ENCODE data around the gene TM4SF4. TPM values are rescaled to one million over a fixed set of nuclear protein-coding genes. Genes with fewer than 3 reads are reported as not detected.

The TM4SF4 gene
- total RNA-seq, 1 donor from 2014 or later, result not detected

- Mint-ChIP-seq H3K27ac (no peak overlapping the region), H3K36me3 (no peaks in the 10 kb centered on the region), H3K4me3 (no peak overlapping the region), H3K27me3 (ENCODE audit: insufficient read depth, low read depth) (peaks cover 6% of the 10 kb centered on the region), H3K9me3 (no peaks in the 10 kb centered on the region), H3K4me1 (peaks cover 7% of the 10 kb centered on the region)
- Histone ChIP-seq H3K27ac (no peak overlapping the region), H3K9me3 (ENCODE audit: low read depth) (no peaks in the 10 kb centered on the region), H3K79me2 (ENCODE audit: low read depth) (no peaks in the 10 kb centered on the region), H3K4me2 (no peak overlapping the region), H3K4me3 (no peak overlapping the region), H3K9ac (no peak overlapping the region), H4K20me1 (ENCODE audit: low read depth) (no peaks in the 10 kb centered on the region), H3F3A (ENCODE audit: low read depth) (no peaks in the 10 kb centered on the region), H3K4me1 (no peaks in the 10 kb centered on the region), H2AFZ (replicated peaks) (peak overlapping the region; percentile 13), H3K36me3 (no peaks in the 10 kb centered on the region), H3K27me3 (no peaks in the 10 kb centered on the region)
- TF ChIP-seq EZH2 (IDR thresholded peaks at IDR 0.05) (no peak), EZH2phosphoT487 (IDR thresholded peaks at IDR 0.05) (no peak), CTCF (IDR thresholded peaks at IDR 0.05) (no peak)
- DNase-seq (ENCODE audit: low spot score), result no peak
Measured at GRCh38 chr3:149495581-149496125, 21.2 kb downstream of the TM4SF4 start.

GRCh38 chr3:149496891-149497290 is 22.4 kb downstream of the TM4SF4 start:
- no peak overlapping the region for H3K4me2 ChIP-seq
- H3K4me3 ChIP-seq, result no peak overlapping the region
- no peaks in the 10 kb centered on the region for H4K20me1 ChIP-seq (ENCODE audit: low read depth)
- Mint-ChIP-seq H3K27me3 (ENCODE audit: insufficient read depth, low read depth) (peaks cover 2% of the 10 kb centered on the region), H3K36me3 (no peaks in the 10 kb centered on the region), H3K4me1 (peaks cover 11% of the 10 kb centered on the region), H3K9me3 (no peaks in the 10 kb centered on the region), H3K4me3 (no peak overlapping the region), H3K27ac (no peak overlapping the region)
- H3F3A ChIP-seq (ENCODE audit: low read depth), result no peaks in the 10 kb centered on the region
- H3K9me3 ChIP-seq (ENCODE audit: low read depth), result no peaks in the 10 kb centered on the region
- H3K27ac ChIP-seq, result no peak overlapping the region
- DNase-seq (ENCODE audit: low spot score), result no peak
- no peak overlapping the region for H2AFZ ChIP-seq (replicated peaks)
- peaks cover 5% of the 10 kb centered on the region for H3K4me1 ChIP-seq
- H3K9ac ChIP-seq, result no peak overlapping the region
- no peaks in the 10 kb centered on the region for H3K36me3 ChIP-seq
- H3K79me2 ChIP-seq (ENCODE audit: low read depth), result no peaks in the 10 kb centered on the region
- TF ChIP-seq CTCF (IDR thresholded peaks at IDR 0.05), result no peak
- TF ChIP-seq EZH2 (IDR thresholded peaks at IDR 0.05), result no peak
- no peak for TF ChIP-seq EZH2phosphoT487 (IDR thresholded peaks at IDR 0.05)
- no peaks in the 10 kb centered on the region for H3K27me3 ChIP-seq

GRCh38 chr3:149497966-149498670 is 23.6 kb downstream of the TM4SF4 start:
- peaks cover 4% of the 10 kb centered on the region for H3K27me3 Mint-ChIP-seq (ENCODE audit: insufficient read depth, low read depth)
- no peak for DNase-seq (ENCODE audit: low spot score)
- Histone ChIP-seq H3K79me2 (ENCODE audit: low read depth) (no peaks in the 10 kb centered on the region), H3K9me3 (ENCODE audit: low read depth) (no peaks in the 10 kb centered on the region), H3K27ac (no peak overlapping the region), H2AFZ (replicated peaks) (no peak overlapping the region), H3K4me3 (no peak overlapping the region), H3K4me1 (peaks cover 5% of the 10 kb centered on the region), H3K36me3 (no peaks in the 10 kb centered on the region), H3K27me3 (no peaks in the 10 kb centered on the region), H3F3A (ENCODE audit: low read depth) (no peaks in the 10 kb centered on the region), H3K9ac (no peak overlapping the region), H3K4me2 (no peak overlapping the region), H4K20me1 (ENCODE audit: low read depth) (no peaks in the 10 kb centered on the region)
- H3K27ac Mint-ChIP-seq, result no peak overlapping the region
- no peaks in the 10 kb centered on the region for H3K36me3 Mint-ChIP-seq
- H3K4me3 Mint-ChIP-seq, result no peak overlapping the region
- no peak for TF ChIP-seq EZH2 (IDR thresholded peaks at IDR 0.05)
- TF ChIP-seq CTCF (IDR thresholded peaks at IDR 0.05), result no peak
- no peak for TF ChIP-seq EZH2phosphoT487 (IDR thresholded peaks at IDR 0.05)
- H3K4me1 Mint-ChIP-seq, result peaks cover 11% of the 10 kb centered on the region
- no peaks in the 10 kb centered on the region for H3K9me3 Mint-ChIP-seq
